ENCODE measurements around the gene DNAJC1.

The DNAJC1 gene

DNA sequence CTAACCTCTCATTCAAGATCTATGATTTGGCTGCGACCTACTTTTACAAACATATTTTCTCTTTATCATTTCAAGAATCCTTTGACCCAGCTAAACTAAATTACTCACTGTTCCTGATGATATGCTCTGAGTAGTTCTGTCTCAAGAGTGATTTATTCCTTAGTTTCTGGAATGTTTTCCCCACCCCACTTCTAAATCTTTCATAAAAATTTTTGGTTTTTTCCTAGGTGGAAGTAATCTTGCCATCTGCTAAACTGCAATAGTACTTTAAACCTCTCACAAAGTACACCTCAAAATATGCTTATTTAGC, 170.8 kb downstream of the DNAJC1 start:
- H3K4me3 ChIP-seq (ENCODE audit: low read depth in 1 of 2, low read length in 1 of 2): no peak overlapping the region
- no peak overlapping the region for H3K27ac ChIP-seq
- no peaks in the 10 kb centered on the region for H3K36me3 ChIP-seq
- TF ChIP-seq, protein P1, sequence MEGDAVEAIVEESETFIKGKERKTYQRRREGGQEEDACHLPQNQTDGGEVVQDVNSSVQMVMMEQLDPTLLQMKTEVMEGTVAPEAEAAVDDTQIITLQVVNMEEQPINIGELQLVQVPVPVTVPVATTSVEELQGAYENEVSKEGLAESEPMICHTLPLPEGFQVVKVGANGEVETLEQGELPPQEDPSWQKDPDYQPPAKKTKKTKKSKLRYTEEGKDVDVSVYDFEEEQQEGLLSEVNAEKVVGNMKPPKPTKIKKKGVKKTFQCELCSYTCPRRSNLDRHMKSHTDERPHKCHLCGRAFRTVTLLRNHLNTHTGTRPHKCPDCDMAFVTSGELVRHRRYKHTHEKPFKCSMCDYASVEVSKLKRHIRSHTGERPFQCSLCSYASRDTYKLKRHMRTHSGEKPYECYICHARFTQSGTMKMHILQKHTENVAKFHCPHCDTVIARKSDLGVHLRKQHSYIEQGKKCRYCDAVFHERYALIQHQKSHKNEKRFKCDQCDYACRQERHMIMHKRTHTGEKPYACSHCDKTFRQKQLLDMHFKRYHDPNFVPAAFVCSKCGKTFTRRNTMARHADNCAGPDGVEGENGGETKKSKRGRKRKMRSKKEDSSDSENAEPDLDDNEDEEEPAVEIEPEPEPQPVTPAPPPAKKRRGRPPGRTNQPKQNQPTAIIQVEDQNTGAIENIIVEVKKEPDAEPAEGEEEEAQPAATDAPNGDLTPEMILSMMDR (IDR thresholded peaks at IDR 0.05): no peak
- no peaks in the 10 kb centered on the region for H3K4me1 ChIP-seq (ENCODE audit: control insufficient read depth in 1 of 2, insufficient read depth in 1 of 2, low read depth in 1 of 2, low read length in 1 of 2)
- no peaks in the 10 kb centered on the region for H3K27me3 ChIP-seq
- peaks cover 30% of the 10 kb centered on the region for H3K9me3 ChIP-seq

DNA sequence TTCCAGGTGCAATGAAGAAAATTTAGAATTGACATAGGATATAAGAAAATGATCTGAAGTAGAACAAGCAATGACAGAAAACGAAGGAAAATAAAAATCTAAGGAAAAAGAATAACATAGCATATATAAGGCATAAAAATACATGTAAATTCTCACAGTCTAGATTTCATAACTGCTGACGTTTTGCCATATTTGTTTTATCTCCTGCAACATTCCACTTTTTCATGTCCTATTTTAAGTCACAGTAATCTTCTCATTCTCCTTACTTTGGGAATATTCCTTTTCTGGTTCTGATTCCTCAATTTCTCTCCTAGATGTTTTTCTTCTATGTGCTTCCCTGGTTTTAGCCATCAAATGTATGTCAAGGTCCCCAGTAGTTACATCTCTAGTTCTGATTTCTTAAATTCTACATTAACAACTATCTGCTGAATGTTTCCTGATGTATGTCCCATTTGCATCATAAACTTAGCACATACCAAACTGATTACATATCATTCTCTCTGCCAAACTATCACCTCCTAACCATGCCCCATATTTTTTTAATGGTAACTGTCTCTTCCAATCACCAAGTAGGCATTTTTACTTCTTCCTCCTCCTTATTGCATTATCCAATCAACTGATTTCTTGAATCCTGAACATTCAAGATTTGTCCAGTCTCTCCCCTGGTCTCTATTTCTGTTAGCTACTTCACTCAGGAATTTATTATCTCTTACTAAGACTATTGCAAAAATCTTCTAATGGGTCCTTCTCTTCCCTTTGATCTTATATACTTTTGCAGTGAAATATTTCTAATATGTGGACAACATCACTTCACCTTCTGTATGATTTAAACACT, 171.3 kb downstream of the DNAJC1 start:
- Histone ChIP-seq H3K36me3 (no peaks in the 10 kb centered on the region), H3K27me3 (no peaks in the 10 kb centered on the region), H3K9me3 (peaks cover 34% of the 10 kb centered on the region), H3K27ac (no peak overlapping the region), H3K4me1 (ENCODE audit: control insufficient read depth in 1 of 2, insufficient read depth in 1 of 2, low read depth in 1 of 2, low read length in 1 of 2) (no peaks in the 10 kb centered on the region), H3K4me3 (ENCODE audit: low read depth in 1 of 2, low read length in 1 of 2) (no peak overlapping the region)
- TF ChIP-seq, protein P1 (IDR thresholded peaks at IDR 0.05): no peak

DNA sequence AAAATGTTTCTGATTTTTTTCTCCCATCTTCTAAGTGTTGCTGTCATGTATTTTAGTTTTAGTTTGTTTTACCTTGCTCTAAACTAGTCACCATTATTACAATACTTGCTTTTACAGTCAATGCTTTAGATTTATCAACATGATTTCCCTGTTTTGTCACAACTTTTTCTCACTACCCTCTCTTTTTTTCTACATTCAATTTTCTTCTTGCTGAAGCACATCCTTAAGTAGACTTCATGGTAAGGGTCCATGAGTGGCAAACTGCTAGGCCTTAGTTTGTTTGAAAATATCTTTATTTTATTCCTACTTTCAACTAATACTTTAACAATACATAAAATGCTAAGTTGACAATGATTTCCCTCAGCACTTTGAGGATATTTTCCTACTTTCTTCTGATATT, 173.5 kb downstream of the DNAJC1 start:
- peaks cover 39% of the 10 kb centered on the region for H3K9me3 ChIP-seq

DNA sequence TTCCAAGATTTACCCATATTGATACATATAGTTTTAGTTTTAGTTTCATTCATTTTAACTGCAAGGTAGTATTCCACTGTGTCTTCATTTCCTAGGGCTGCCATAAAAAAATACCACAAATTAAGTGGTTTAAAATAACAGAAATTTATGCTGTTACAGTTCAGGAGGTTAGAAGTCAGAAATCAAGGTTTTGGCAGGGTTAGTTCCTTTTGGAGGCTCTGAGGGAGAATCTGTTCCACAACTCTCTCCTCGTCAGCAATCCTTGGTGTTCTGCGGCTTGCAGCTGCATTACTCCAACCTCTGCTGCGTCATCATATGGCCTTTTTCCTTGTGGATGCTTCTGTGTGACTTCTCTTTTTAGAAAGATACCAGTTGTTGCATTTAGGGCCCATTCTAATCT, 176.2 kb downstream of the DNAJC1 start:
- no peak overlapping the region for H3K27ac ChIP-seq
- H3K4me1 ChIP-seq (ENCODE audit: control insufficient read depth in 1 of 2, insufficient read depth in 1 of 2, low read depth in 1 of 2, low read length in 1 of 2): no peaks in the 10 kb centered on the region
- H3K9me3 ChIP-seq: peaks cover 35% of the 10 kb centered on the region
- H3K4me3 ChIP-seq (ENCODE audit: low read depth in 1 of 2, low read length in 1 of 2): no peak overlapping the region
- TF ChIP-seq, protein P1 (IDR thresholded peaks at IDR 0.05): no peak
- H3K27me3 ChIP-seq: no peaks in the 10 kb centered on the region
- H3K36me3 ChIP-seq: no peaks in the 10 kb centered on the region

More for the DNA sequence above, 173.5 kb downstream of the DNAJC1 start:
- TF ChIP-seq, protein P1 (IDR thresholded peaks at IDR 0.05): no peak
- no peak overlapping the region for H3K4me3 ChIP-seq (ENCODE audit: low read depth in 1 of 2, low read length in 1 of 2)
- no peaks in the 10 kb centered on the region for H3K27me3 ChIP-seq
- no peaks in the 10 kb centered on the region for H3K4me1 ChIP-seq (ENCODE audit: control insufficient read depth in 1 of 2, insufficient read depth in 1 of 2, low read depth in 1 of 2, low read length in 1 of 2)
- H3K27ac ChIP-seq: no peak overlapping the region
- H3K36me3 ChIP-seq: no peaks in the 10 kb centered on the region

DNA sequence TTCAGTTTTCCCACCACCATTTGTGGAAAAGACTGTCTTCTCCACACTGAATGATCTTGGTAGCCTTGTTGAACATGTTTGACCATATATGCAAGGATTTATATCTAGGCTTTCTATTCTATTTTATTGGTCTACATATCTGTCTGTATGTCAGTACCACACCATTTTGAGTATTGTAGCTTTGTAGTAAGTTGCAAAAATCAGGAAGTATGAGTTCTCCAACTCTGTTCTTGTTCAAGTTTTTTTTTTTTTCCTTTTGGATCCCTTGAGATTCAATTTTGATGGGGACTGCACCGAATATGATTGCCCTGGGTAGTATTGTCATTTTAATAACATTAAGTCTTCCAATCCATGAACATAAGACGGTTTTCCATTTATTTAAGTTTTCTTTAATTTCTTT, 176.8 kb downstream of the DNAJC1 start:
- Histone ChIP-seq H3K36me3 (no peaks in the 10 kb centered on the region), H3K27ac (no peak overlapping the region), H3K9me3 (peaks cover 35% of the 10 kb centered on the region), H3K4me3 (ENCODE audit: low read depth in 1 of 2, low read length in 1 of 2) (no peak overlapping the region), H3K4me1 (ENCODE audit: control insufficient read depth in 1 of 2, insufficient read depth in 1 of 2, low read depth in 1 of 2, low read length in 1 of 2) (no peaks in the 10 kb centered on the region), H3K27me3 (no peaks in the 10 kb centered on the region)
- TF ChIP-seq, protein P1 (IDR thresholded peaks at IDR 0.05): no peak
